HepG2 (cell line): ENCODE results near the gene TP53I3. TPM values are rescaled to one million over a fixed set of nuclear protein-coding genes. Genes with fewer than 3 reads are reported as not detected.

ENCODE experiments used
- CAMTA2 ChIP-seq: sonication (generic); formaldehyde crosslinking; IDR thresholded peaks from 2 replicates; pipeline ENCODE4 v1.4.0; 2020; ENCODE audit warnings: mild to moderate bottlenecking, missing genetic modification reagents, borderline replicate concordance
- HES4 ChIP-seq: sonication (generic); formaldehyde crosslinking; IDR thresholded peaks from 2 replicates; pipeline ENCODE4 v1.9.0; 2021; ENCODE audit warnings: mild to moderate bottlenecking, missing genetic modification reagents, borderline replicate concordance
- HMG20A ChIP-seq: IDR thresholded peaks from 2 replicates; pipeline ENCODE4 v1.6.1; 2016; ENCODE audit warnings: borderline replicate concordance
- PHF5A ChIP-seq: IDR thresholded peaks from one replicate; pipeline ENCODE4 v1.6.1; 2018; ENCODE audit warnings: low read depth, missing genetic modification reagents; ENCODE audit not compliant: unreplicated experiment
- ZIK1 ChIP-seq: sonication (generic); formaldehyde crosslinking; IDR thresholded peaks from 2 replicates; pipeline ENCODE4 v1.5.0; 2020; ENCODE audit warnings: mild to moderate bottlenecking, low read depth, missing genetic modification reagents, borderline replicate concordance
- ZNF672 ChIP-seq: sonication (generic); formaldehyde crosslinking; IDR thresholded peaks from 2 replicates; pipeline ENCODE4 v1.8.1; 2022; ENCODE audit warnings: missing genetic modification reagents
- polyA plus RNA-seq, 8 experiments: library from polyadenylated mRNA; depleted of rRNA in 3 of 8; stranded (reverse) in 7 of 8; unstranded in 1 of 8; fragments of >200 nt; fragmentation: Illumina TruSeq in 4 of 8; extraction: Trizol in 4 of 8; gene quantifications; 2 replicates each; pipeline versions ENCODE4 v1.2.1 to v1.2.3, GENCODE V29; 2011 to 2016; ENCODE audit warnings: low read depth in 4 of 8, missing spikeins in 1 of 8, mixed read lengths in 1 of 8; ENCODE audit not compliant: insufficient read depth in 1 of 8
- total RNA-seq, 5 experiments: library from RNA; depleted of rRNA; stranded (reverse); fragments of >200 nt; fragmentation: Illumina TruSeq; extraction: Trizol; gene quantifications; 2 replicates each; pipeline ENCODE4 v1.2.3, GENCODE V29; 2016; ENCODE audit warnings: low read depth in 1 of 5
- TF ChIP-seq, protein P1 (sequence below): sonication (generic); formaldehyde crosslinking; IDR thresholded peaks from 2 replicates; pipeline ENCODE4 v1.4.0; 2020; ENCODE audit warnings: missing genetic modification reagents, mild to moderate bottlenecking, borderline replicate concordance
- TF ChIP-seq, protein P2 (sequence below): sonication (generic); formaldehyde crosslinking; IDR thresholded peaks from 2 replicates; pipeline ENCODE4 v1.8.0; 2022; ENCODE audit warnings: mild to moderate bottlenecking, missing genetic modification reagents, moderate library complexity
- TF ChIP-seq, protein P3 (sequence below): sonication (generic); formaldehyde crosslinking; IDR thresholded peaks from 2 replicates; pipeline ENCODE4 v1.8.0; 2022; ENCODE audit warnings: low read depth, missing genetic modification reagents
- TF ChIP-seq, protein P4 (sequence below): sonication (generic); formaldehyde crosslinking; IDR thresholded peaks from 2 replicates; pipeline ENCODE4 v1.4.0; 2020; ENCODE audit warnings: missing genetic modification reagents
- TF ChIP-seq, protein P5 (sequence below): sonication (generic); formaldehyde crosslinking; IDR thresholded peaks from 2 replicates; pipeline ENCODE4 v1.5.1; 2020; ENCODE audit warnings: mild to moderate bottlenecking, missing genetic modification reagents, moderate library complexity

The TP53I3 gene
- total and polyA plus RNA-seq, 2 of the 13 experiments (the other 11 are each of a cell fraction or from before 2014, with no cell fraction given): 25.0 to 44.1 TPM

DNA sequence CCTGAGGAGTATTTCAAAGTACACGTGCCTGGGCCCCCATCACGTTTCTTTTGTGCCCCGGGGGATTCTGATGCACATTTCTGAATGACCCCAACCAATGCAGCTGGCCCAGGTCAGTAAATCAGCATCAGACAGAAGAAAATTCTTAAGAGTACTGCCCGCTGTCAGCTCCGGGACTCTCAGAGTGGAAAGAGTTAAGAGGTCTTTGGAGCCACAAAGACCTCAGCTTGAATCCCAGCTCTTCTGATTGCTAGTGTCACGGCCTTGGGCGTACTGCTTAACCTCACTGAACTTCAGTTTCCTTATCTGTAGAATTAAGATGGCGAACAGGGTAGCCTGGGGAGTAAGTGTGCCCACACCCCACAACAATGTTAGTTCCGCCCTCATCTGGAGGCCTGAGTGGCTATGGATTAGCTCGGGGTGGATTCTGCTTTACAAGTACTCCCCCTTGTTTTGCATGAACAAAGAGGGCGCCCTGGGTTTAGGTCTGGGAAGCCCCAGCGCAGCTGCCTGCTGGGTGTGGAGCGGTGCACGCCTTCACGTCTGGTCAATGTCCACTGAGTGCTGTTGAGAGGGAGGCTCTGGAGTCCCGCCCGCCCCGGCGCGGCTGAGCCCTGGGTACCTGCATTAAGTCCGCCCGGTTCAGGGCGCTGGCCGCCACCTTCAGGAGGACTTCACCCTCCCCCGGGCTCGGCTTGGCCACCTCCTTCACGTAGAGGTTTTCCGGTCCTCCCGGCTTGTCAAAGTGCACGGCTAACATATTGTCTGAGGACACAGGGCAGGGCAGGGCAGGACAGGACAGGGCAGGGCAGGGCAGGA lies 858 bp downstream of the TP53I3 start (continued):
- TF ChIP-seq, protein P1, sequence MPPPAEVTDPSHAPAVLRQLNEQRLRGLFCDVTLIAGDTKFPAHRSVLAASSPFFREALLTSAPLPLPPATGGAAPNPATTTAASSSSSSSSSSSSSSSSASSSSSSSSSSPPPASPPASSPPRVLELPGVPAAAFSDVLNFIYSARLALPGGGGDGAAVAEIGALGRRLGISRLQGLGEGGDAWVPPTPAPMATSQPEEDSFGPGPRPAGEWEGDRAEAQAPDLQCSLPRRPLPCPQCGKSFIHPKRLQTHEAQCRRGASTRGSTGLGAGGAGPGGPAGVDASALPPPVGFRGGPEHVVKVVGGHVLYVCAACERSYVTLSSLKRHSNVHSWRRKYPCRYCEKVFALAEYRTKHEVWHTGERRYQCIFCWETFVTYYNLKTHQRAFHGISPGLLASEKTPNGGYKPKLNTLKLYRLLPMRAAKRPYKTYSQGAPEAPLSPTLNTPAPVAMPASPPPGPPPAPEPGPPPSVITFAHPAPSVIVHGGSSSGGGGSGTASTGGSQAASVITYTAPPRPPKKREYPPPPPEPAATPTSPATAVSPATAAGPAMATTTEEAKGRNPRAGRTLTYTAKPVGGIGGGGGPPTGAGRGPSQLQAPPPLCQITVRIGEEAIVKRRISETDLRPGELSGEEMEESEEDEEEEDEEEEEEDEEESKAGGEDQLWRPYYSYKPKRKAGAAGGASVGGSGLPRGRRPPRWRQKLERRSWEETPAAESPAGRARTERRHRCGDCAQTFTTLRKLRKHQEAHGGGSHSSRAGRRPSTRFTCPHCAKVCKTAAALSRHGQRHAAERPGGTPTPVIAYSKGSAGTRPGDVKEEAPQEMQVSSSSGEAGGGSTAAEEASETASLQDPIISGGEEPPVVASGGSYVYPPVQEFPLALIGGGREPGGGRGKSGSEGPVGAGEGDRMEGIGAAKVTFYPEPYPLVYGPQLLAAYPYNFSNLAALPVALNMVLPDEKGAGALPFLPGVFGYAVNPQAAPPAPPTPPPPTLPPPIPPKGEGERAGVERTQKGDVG (CRISPR knock-in tag): peak; percentile 72; the same call in 1 of the 2 replicates
- no peak for TF ChIP-seq HMG20A (CRISPR knock-in tag)
- TF ChIP-seq, protein P2, sequence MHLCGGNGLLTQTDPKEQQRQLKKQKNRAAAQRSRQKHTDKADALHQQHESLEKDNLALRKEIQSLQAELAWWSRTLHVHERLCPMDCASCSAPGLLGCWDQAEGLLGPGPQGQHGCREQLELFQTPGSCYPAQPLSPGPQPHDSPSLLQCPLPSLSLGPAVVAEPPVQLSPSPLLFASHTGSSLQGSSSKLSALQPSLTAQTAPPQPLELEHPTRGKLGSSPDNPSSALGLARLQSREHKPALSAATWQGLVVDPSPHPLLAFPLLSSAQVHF (CRISPR knock-in tag): peak; percentile 84; the same call in 1 of the 2 replicates
- no peak for TF ChIP-seq PHF5A (CRISPR knock-in tag)
- TF ChIP-seq, protein P3, sequence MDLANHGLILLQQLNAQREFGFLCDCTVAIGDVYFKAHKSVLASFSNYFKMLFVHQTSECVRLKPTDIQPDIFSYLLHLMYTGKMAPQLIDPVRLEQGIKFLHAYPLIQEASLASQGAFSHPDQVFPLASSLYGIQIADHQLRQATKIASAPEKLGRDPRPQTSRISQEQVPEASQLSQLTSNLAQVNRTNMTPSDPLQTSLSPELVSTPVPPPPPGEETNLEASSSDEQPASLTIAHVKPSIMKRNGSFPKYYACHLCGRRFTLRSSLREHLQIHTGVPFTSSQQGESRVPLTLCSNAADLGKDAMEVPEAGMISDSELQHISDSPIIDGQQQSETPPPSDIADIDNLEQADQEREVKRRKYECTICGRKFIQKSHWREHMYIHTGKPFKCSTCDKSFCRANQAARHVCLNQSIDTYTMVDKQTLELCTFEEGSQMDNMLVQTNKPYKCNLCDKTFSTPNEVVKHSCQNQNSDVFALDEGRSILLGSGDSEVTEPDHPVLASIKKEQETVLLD (CRISPR knock-in tag): no peak; the same call in 1 of the 2 replicates
- 0 out of 2 replicates have a peak, but pooled peaks have one; percentile 61 for TF ChIP-seq ZIK1 (CRISPR knock-in tag)
- no peak for TF ChIP-seq ZNF672 (CRISPR knock-in tag)
- TF ChIP-seq HES4: peak; percentile 53; the same call in 1 of the 2 replicates
- TF ChIP-seq, protein P4, sequence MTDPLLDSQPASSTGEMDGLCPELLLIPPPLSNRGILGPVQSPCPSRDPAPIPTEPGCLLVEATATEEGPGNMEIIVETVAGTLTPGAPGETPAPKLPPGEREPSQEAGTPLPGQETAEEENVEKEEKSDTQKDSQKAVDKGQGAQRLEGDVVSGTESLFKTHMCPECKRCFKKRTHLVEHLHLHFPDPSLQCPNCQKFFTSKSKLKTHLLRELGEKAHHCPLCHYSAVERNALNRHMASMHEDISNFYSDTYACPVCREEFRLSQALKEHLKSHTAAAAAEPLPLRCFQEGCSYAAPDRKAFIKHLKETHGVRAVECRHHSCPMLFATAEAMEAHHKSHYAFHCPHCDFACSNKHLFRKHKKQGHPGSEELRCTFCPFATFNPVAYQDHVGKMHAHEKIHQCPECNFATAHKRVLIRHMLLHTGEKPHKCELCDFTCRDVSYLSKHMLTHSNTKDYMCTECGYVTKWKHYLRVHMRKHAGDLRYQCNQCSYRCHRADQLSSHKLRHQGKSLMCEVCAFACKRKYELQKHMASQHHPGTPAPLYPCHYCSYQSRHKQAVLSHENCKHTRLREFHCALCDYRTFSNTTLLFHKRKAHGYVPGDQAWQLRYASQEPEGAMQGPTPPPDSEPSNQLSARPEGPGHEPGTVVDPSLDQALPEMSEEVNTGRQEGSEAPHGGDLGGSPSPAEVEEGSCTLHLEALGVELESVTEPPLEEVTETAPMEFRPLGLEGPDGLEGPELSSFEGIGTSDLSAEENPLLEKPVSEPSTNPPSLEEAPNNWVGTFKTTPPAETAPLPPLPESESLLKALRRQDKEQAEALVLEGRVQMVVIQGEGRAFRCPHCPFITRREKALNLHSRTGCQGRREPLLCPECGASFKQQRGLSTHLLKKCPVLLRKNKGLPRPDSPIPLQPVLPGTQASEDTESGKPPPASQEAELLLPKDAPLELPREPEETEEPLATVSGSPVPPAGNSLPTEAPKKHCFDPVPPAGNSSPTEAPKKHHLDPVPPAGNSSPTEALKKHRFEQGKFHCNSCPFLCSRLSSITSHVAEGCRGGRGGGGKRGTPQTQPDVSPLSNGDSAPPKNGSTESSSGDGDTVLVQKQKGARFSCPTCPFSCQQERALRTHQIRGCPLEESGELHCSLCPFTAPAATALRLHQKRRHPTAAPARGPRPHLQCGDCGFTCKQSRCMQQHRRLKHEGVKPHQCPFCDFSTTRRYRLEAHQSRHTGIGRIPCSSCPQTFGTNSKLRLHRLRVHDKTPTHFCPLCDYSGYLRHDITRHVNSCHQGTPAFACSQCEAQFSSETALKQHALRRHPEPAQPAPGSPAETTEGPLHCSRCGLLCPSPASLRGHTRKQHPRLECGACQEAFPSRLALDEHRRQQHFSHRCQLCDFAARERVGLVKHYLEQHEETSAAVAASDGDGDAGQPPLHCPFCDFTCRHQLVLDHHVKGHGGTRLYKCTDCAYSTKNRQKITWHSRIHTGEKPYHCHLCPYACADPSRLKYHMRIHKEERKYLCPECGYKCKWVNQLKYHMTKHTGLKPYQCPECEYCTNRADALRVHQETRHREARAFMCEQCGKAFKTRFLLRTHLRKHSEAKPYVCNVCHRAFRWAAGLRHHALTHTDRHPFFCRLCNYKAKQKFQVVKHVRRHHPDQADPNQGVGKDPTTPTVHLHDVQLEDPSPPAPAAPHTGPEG (CRISPR knock-in tag): peak; percentile 72; the same call in 1 of the 2 replicates
- TF ChIP-seq, protein P5, sequence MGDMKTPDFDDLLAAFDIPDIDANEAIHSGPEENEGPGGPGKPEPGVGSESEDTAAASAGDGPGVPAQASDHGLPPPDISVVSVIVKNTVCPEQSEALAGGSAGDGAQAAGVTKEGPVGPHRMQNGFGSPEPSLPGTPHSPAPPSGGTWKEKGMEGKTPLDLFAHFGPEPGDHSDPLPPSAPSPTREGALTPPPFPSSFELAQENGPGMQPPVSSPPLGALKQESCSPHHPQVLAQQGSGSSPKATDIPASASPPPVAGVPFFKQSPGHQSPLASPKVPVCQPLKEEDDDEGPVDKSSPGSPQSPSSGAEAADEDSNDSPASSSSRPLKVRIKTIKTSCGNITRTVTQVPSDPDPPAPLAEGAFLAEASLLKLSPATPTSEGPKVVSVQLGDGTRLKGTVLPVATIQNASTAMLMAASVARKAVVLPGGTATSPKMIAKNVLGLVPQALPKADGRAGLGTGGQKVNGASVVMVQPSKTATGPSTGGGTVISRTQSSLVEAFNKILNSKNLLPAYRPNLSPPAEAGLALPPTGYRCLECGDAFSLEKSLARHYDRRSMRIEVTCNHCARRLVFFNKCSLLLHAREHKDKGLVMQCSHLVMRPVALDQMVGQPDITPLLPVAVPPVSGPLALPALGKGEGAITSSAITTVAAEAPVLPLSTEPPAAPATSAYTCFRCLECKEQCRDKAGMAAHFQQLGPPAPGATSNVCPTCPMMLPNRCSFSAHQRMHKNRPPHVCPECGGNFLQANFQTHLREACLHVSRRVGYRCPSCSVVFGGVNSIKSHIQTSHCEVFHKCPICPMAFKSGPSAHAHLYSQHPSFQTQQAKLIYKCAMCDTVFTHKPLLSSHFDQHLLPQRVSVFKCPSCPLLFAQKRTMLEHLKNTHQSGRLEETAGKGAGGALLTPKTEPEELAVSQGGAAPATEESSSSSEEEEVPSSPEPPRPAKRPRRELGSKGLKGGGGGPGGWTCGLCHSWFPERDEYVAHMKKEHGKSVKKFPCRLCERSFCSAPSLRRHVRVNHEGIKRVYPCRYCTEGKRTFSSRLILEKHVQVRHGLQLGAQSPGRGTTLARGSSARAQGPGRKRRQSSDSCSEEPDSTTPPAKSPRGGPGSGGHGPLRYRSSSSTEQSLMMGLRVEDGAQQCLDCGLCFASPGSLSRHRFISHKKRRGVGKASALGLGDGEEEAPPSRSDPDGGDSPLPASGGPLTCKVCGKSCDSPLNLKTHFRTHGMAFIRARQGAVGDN (CRISPR knock-in tag): peak; percentile 97
- peak; percentile 64; the same call in 1 of the 2 replicates for TF ChIP-seq CAMTA2 (CRISPR knock-in tag)
